AG10803 (cell line): ENCODE results near the gene VDR.
A peak's percentile ranks its signal among the peaks of the same experiment; 100 is the strongest.

Experiments used
- DNase-seq: peaks from one replicate; pipeline ENCODE4 v3.0.0; 2010; ENCODE audit warnings: low read depth
- H3K4me3 ChIP-seq: 2 replicates; pipeline ENCODE4 v1.5.1; 2011; ENCODE audit warnings: mild to moderate bottlenecking, low read length, control low read depth
- TF ChIP-seq, protein P1 (sequence below): conservative IDR thresholded peaks from 2 replicates; pipeline ENCODE4 v1.5.1; 2011; ENCODE audit warnings: mild to moderate bottlenecking, low read length, control low read depth, inconsistent platforms

VDR gene

DNA sequence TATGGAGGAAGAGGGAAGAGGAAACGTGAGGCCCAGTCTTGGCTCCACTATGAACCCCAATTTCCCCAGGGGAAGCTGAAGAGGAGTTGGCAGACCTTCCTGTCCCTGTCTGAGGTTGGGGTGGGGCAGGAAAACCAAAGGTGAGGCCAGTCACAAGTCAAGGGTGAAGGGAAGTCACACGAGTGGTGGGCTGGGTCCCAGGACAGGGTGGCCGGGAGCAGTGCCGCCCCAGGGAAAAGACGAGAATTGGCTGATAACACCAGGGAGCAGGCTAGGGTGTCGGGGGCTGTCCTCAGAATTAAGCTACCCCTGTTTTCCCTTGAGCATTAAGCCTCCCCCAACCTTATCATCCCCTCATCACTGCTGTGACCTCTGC, 3.1 kb downstream of the VDR start:
- no peak for DNase-seq
- TF ChIP-seq, protein P1, sequence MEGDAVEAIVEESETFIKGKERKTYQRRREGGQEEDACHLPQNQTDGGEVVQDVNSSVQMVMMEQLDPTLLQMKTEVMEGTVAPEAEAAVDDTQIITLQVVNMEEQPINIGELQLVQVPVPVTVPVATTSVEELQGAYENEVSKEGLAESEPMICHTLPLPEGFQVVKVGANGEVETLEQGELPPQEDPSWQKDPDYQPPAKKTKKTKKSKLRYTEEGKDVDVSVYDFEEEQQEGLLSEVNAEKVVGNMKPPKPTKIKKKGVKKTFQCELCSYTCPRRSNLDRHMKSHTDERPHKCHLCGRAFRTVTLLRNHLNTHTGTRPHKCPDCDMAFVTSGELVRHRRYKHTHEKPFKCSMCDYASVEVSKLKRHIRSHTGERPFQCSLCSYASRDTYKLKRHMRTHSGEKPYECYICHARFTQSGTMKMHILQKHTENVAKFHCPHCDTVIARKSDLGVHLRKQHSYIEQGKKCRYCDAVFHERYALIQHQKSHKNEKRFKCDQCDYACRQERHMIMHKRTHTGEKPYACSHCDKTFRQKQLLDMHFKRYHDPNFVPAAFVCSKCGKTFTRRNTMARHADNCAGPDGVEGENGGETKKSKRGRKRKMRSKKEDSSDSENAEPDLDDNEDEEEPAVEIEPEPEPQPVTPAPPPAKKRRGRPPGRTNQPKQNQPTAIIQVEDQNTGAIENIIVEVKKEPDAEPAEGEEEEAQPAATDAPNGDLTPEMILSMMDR, result no peak
- no peak overlapping the region for H3K4me3 ChIP-seq

DNA sequence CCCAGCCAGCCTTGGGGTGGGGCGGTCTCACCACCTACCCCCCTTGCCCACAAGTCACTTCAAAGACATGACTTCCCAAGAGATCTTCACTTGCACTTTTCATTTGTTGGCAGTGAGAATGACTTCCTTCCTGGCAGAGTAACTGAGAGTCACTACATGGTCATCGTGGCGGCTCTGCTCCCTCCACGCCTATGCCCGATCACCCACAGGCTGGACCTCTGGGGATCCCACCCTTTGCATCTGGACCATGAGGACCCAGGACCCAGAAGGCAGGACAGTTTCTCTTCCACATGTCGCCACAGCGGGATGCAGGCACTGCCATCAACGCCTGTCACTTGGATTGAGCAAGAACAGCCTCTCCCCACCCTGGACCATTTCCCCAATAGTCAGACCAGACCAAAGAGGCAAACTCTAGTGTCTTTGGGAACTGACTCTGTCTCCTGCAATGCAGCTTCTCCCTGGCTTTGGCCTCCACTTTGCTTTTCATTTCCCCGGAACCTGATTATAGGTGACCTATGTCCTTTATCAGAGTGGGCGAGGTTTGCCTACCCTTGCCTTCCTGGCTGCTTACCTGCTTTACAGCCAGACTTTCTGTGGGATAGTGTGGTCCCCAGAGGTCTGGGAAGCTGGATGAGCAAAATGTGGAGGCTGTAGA, 3.6 kb downstream of the VDR start:
- no peak overlapping the region for H3K4me3 ChIP-seq
- TF ChIP-seq, protein P1, result no peak
- DNase-seq, result no peak

DNA sequence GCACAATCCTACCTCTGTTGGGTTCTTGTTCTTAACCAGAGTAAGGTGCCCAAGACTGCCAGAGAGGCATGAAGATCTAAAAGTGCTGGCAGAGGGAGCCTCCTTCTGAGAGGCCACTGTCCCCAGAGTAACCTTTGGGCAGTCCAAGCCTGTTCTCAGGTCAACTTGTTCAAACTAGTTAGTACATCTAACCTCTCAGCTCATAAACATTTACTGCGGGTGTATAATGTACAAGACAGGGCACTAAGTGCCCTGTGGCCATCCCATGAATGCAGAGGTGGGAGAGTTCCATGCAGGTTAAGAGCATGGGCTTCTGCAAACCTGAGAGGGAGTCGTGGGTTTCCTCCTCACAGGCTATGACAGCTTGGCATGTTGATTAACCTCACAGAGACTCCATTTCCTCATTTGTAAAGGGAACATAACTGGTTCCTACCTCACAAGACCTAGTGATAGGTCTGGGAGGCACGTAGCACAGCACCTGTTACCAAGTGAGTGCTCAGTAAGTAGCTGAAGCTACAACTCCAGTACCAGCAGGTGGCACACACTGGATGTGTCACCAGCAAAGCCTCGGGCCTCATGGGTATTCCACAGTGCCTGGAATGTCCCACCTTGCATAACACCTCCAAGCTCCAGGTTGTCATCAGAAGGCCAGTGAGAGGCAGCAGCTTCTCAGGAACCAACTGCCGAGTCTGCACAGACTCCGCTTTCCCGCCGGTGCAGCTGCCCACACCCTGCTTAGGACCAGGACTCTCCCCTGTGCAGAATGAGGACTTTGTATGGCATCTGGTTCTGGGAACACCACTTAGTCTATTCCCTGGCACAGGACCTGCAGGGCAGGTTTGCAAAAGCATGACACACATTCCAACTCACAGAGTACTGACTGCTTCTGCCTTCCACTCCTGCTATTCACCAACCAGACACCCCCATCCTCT, 4.4 kb downstream of the VDR start:
- DNase-seq, result peak; percentile 40
- TF ChIP-seq, protein P1, result 0 out of 2 replicates have a peak, but pooled peaks have one; percentile 6
- no peak overlapping the region for H3K4me3 ChIP-seq

DNA sequence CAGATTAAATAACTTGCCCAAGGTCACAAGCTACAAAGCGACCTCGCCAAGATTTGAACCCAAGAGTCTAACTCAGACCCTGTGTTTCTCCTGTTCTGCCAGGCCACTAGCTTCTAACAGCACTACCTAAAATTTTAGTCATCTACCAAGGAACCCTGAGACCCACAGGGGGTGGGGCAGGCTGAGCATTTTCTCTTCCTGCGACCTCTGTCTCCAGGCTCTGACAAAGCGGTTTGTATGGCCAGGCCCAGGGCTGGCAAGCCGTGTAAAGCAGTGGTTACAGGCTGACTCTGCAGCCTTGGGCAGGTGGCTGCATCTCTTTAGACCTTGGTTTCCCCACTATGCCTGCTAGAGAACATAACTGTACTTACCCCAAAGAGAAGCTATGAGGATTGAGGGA, 5.3 kb downstream of the VDR start:
- no peak overlapping the region for H3K4me3 ChIP-seq
- DNase-seq, result no peak
- TF ChIP-seq, protein P1, result no peak

DNA sequence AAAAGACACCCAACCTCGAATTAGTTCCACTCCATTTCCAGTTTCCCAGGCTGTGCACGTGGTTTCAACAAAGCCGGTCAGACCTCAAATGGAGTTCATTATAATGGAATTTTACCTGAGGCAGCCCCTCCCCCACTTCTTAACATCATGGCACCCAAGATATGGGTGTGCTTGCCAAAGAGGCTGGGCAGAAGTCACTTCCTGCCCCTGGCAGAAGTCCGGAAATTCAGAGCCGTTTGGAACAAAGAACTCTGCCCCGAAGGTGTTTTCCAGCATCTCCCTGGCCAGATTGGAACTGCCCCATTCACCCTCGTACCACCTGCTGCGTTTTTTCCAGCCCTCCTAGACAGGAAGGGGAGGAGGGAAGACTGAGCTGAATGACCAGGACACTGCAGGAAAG, 8.2 kb downstream of the VDR start:
- TF ChIP-seq, protein P1, result no peak
- H3K4me3 ChIP-seq, result no peak overlapping the region
- DNase-seq, result no peak

DNA sequence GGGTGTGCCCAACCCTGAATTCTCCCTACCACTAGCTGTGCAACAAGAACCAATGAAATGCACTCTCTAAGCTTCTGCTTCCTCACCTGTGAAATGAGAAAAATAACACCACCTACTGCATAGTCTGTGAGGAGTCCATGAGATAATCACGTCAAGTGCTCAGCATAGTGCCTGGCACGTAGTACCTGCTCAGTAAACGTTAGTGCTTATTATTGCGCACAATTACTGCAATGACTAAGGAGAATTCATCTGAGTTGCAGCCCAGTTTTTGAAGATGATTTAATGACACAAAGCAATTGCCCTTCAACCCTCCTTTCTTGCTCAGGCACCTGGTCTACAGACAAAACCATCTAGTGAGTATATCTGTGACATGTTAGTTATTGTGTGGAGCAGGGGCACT, 8.8 kb downstream of the VDR start:
- TF ChIP-seq, protein P1, result no peak
- no peak for DNase-seq
- H3K4me3 ChIP-seq, result no peak overlapping the region

DNA sequence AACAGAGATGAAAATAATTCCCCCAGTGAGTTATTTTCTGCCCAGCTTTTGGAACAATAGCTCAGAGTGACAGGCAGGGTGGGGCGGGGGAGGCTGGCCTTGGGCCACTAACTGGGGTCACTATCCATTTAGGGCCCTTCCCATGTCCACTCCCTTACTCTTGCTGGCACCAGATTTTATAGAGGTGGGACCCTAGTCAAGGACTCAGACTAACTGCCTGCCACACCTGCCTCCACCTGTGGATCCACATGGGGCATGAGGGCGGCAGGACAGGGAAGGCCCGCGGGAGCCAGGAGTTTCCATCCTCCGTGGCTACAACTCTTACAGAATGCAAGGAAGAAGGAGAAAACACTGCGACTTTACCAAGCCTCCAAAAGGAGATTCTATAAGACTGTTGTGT, 10.1 kb downstream of the VDR start:
- TF ChIP-seq, protein P1, result no peak
- DNase-seq, result no peak
- no peak overlapping the region for H3K4me3 ChIP-seq
